Prostate gland (tissue), 2 donors: ENCODE results near the gene PTN.

Experiments used
- POLR2A ChIP-seq: fragments of 450-650 bp; IDR thresholded peaks from one replicate; pipeline ENCODE4 v1.6.1; 2016; ENCODE audit warnings: antibody characterized with exemption, mild to moderate bottlenecking
- TF ChIP-seq, protein P1 (sequence below), 4 experiments: fragments of 200-600 bp in 2 of 4; fragments of 450-650 bp in 2 of 4; sonication (generic) in 2 of 4; IDR thresholded peaks; 1 replicate in 3 of 4; 2 replicates in 1 of 4; pipeline ENCODE4 v1.5.1; 2016 to 2019; ENCODE audit warnings: antibody characterized with exemption in 4 of 4, mild to moderate bottlenecking in 2 of 4, moderate library complexity in 2 of 4

DNA sequence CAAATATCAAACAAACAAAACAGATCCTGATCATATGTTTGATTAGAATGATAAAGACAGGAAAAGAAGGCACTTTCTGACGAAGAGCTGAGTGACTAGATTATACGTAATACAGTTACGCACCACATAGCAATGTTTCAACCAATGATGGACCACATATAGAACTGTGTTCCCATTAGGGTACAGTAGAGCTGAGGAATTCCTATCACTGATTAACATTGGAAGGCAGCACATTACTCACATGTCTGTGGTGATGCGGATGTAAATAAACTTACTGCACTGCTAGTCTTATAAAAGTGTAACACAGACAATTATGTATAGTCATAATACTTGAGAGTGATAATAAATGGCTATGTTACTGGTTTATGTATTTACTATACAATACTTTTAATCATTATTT lies 98.3 kb downstream of the PTN start:
- TF ChIP-seq, protein P1, sequence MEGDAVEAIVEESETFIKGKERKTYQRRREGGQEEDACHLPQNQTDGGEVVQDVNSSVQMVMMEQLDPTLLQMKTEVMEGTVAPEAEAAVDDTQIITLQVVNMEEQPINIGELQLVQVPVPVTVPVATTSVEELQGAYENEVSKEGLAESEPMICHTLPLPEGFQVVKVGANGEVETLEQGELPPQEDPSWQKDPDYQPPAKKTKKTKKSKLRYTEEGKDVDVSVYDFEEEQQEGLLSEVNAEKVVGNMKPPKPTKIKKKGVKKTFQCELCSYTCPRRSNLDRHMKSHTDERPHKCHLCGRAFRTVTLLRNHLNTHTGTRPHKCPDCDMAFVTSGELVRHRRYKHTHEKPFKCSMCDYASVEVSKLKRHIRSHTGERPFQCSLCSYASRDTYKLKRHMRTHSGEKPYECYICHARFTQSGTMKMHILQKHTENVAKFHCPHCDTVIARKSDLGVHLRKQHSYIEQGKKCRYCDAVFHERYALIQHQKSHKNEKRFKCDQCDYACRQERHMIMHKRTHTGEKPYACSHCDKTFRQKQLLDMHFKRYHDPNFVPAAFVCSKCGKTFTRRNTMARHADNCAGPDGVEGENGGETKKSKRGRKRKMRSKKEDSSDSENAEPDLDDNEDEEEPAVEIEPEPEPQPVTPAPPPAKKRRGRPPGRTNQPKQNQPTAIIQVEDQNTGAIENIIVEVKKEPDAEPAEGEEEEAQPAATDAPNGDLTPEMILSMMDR (IDR thresholded peaks at IDR 0.05) = no peak
- TF ChIP-seq POLR2A = no peak
